Activated CD4-positive, alpha-beta T cell treated with anti-CD3 and anti-CD28 coated beads, Interleukin-2, amount 10 ng/mL, durations not matched to agents 7 days and 5 days (primary cell): ENCODE measurements around the gene MGST3. TPM values are rescaled to one million over a fixed set of nuclear protein-coding genes. Genes with fewer than 3 reads are reported as not detected.
A peak's percentile ranks its signal among the peaks of the same experiment; 100 is the strongest.
"Not testable (repeated sequence)": the region's sequence is repeated elsewhere in the genome, so short reads cannot be mapped to it uniquely, and the experiment has no call there.

Experiments
- CTCF ChIA-PET: fragments of 350-600 bp; sonication (Branson Sonifier 250); formaldehyde crosslinking; loops from one replicate; lab custom pipeline; 2021; ENCODE audit warnings: antibody characterized with exemption; lab: Charles Lee
- POLR2A ChIA-PET: fragments of 350-600 bp; sonication (Branson Sonifier 250); formaldehyde crosslinking; loops from one replicate; lab custom pipeline; 2021; ENCODE audit warnings: antibody characterized with exemption; lab: Charles Lee
- DNase-seq: peaks from one replicate; pipeline ENCODE4 v3.0.0-alpha.2; 2020
- H3K27ac Mint-ChIP-seq: one replicate; pipeline ENCODE4 v1.8.0; 2021; ENCODE audit warnings: mild to moderate bottlenecking, moderate library complexity, mixed read lengths
- H3K27me3 Mint-ChIP-seq: one replicate; pipeline ENCODE4 v1.8.0; 2021; ENCODE audit warnings: mixed read lengths
- H3K36me3 Mint-ChIP-seq: one replicate; pipeline ENCODE4 v1.8.0; 2021; ENCODE audit warnings: low read depth, mixed read lengths
- H3K4me1 Mint-ChIP-seq: one replicate; pipeline ENCODE4 v1.8.0; 2021; ENCODE audit warnings: mixed read lengths
- H3K4me3 Mint-ChIP-seq: one replicate; pipeline ENCODE4 v1.8.0; 2021; ENCODE audit warnings: mild to moderate bottlenecking, moderate library complexity, mixed read lengths
- H3K9me3 Mint-ChIP-seq: one replicate; pipeline ENCODE4 v1.8.0; 2021; ENCODE audit warnings: mixed read lengths
- total RNA-seq, 2 experiments: library from RNA; stranded (reverse); gene quantifications; one replicate each; pipeline ENCODE4 v1.2.3, GENCODE V29; 2021

The MGST3 gene
- total RNA-seq, 2 experiments from 2014 or later = 61.6 to 65.4 TPM

DNA sequence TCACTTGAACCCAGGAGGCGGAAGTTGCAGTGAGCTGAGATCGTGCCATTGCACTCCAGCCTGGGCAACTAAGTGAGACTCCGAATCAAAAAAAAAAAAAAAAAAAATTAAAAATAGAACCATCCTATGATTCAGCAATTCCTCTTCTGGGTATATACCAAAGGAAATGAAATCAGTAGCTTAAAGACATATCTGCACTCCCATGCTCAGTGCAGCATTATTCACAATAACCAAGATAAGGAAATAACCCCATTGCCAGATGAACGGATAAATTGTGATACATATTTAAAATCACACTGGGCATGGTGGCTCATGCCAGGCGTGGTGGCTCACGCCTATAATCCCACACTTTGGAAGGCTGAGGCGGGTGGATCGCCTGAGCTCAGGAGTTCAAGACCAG lies 43.6 kb downstream of the MGST3 start:
- no peak for DNase-seq
- CTCF ChIA-PET = interaction anchor here (0.7 kb wide), 1 partner anchor 1852 kb away, joined by 5 read pairs; no protein-coding TSS in a partner anchor
- Mint-ChIP-seq H3K27ac (no peak overlapping the region), H3K9me3 (no peaks in the 10 kb centered on the region), H3K27me3 (no peaks in the 10 kb centered on the region), H3K4me3 (no peak overlapping the region), H3K36me3 (peaks cover 64% of the 10 kb centered on the region), H3K4me1 (peaks cover 24% of the 10 kb centered on the region)
- POLR2A ChIA-PET = no interaction called here

DNA sequence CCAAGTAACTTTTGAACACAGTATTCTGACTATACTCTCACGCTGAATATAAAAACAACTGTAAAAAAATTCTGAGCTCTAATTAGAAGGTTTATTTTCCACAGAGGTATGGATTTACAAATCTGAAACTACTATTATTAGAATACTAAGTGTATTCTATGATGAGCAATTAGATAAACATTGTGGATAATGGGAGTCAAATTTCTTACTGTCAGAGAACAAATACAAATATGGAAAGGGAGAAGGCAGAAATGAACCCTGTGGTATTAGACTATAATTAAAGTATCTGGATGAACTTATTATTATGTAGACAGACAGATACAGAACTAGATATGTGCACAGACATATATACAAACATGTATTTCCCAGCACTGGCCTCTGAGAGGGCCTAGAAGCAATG lies 44.8 kb downstream of the MGST3 start:
- Mint-ChIP-seq H3K27me3 (no peaks in the 10 kb centered on the region), H3K27ac (no peak overlapping the region), H3K4me1 (peaks cover 25% of the 10 kb centered on the region), H3K36me3 (peaks cover 68% of the 10 kb centered on the region), H3K4me3 (no peak overlapping the region), H3K9me3 (peaks cover 2% of the 10 kb centered on the region)
- no peak for DNase-seq
- ChIA-PET CTCF (no interaction called here), POLR2A (no interaction called here)

DNA sequence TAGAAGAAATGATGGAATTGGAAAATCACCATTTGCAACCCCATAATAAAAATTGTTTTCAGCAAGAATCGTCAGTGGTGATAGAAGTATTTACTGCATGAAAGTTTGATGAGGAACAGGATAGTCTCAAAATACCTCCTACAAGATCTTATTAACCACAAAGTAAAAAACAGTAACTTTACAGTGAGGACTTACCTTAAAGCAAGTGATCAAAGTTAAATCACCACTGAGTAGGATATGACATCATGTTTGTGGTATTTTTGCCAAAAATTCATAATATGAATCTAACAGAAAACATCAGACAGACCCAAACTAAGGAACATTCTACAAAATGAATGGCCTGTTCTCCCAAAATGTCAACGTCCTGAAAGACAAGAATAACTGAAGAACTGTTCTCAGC lies 47.5 kb downstream of the MGST3 start:
- Mint-ChIP-seq H3K36me3 (peaks cover 70% of the 10 kb centered on the region), H3K27me3 (no peaks in the 10 kb centered on the region), H3K4me1 (peaks cover 25% of the 10 kb centered on the region), H3K9me3 (peaks cover 2% of the 10 kb centered on the region), H3K27ac (peak overlapping the region; percentile 46), H3K4me3 (no peak overlapping the region)
- CTCF ChIA-PET = interaction anchor here (1.7 kb wide), 1 partner anchor 26 kb away, joined by 3 read pairs; no protein-coding TSS in a partner anchor
- no peak for DNase-seq
- POLR2A ChIA-PET = no interaction called here

DNA sequence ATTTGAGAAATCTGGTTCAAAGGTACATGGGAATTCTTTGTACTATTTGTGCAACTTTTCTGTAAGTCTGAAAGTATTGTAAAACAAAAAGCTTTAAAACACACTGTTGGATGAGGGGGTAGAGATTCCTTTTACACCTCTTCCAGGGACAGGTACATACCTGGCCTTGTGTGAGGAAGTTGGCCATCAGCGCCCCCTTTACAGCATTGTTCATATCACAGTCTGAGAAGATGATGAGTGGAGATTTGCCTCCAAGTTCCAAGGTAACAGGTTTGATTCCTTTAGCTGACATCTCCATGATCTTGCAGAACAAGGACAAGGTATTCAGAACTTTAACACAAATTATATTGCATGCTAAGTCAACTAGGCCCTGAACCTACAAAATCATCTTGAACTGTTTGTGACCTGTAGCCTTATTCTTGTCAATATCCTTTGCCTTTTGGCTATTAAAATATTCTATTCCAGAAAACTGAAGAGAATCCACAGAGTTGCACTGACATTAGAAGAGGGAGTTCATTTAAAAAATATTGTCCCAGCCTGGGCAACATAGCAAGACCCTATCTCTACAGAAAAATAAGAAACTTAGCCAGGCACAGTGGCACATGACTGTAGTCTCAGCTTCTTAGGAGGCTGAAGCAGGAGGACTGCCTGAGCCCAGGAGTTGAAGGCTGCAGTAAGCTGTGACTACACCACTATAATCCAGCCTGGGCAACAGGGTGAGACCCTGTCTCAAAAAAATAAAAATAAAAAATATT lies 48.4 kb downstream of the MGST3 start:
- DNase-seq = no peak
- ChIA-PET POLR2A (no interaction called here), CTCF (interaction anchor here (1.7 kb wide), 1 partner anchor 27 kb away, joined by 3 read pairs; no protein-coding TSS in a partner anchor)
- Mint-ChIP-seq H3K27ac (no peak overlapping the region), H3K27me3 (no peaks in the 10 kb centered on the region), H3K4me3 (no peak overlapping the region), H3K36me3 (peaks cover 72% of the 10 kb centered on the region), H3K9me3 (peaks cover 2% of the 10 kb centered on the region), H3K4me1 (peaks cover 29% of the 10 kb centered on the region)

DNA sequence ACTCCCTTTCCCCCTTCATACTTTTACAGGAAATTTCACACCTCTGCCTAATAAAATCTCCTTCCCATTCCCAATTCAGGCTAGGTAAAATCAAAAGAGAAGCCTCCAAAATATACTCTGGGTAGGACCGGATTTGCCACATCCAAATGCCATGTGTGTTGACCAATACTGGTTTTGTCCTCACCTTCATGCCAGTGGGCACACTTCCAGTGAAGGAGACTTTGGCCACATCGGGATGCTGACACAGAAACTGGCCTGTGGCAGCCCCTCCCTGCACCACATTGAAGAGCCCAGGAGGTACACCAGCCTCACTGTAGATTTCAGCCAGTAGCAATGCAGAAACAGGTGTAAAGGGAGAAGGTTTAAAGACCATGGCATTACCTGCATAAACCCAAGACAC lies 49.3 kb downstream of the MGST3 start:
- Mint-ChIP-seq H3K9me3 (peaks cover 2% of the 10 kb centered on the region), H3K27me3 (no peaks in the 10 kb centered on the region), H3K4me3 (no peak overlapping the region), H3K27ac (no peak overlapping the region), H3K4me1 (peaks cover 32% of the 10 kb centered on the region), H3K36me3 (peaks cover 72% of the 10 kb centered on the region)
- CTCF ChIA-PET = no interaction called here
- no peak for DNase-seq
- POLR2A ChIA-PET = no interaction called here

DNA sequence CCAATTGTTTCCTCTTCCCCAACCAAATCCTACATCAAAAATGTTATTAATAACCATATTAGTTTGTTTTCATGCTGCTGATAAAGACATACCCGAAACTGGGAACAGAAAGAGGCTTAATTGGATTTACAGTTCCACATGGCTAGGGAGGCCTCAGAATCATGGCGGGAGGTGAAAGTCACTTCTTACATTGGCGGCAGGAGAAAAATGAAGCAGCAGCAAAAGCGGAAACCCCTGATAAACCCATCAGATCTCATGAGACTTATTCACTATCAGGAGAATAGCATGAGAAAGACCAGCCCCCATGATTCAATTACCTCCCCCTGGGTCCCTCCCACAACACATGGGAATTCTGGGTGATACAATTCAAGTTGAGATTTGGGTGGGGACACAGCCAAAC lies 49.7 kb downstream of the MGST3 start:
- H3K27ac Mint-ChIP-seq, H3K27me3 Mint-ChIP-seq, H3K9me3 Mint-ChIP-seq, H3K4me3 Mint-ChIP-seq, CTCF ChIA-PET, DNase-seq, POLR2A ChIA-PET: not testable (repeated sequence)
- Mint-ChIP-seq H3K36me3 (peaks cover 72% of the 10 kb centered on the region), H3K4me1 (peaks cover 32% of the 10 kb centered on the region)

DNA sequence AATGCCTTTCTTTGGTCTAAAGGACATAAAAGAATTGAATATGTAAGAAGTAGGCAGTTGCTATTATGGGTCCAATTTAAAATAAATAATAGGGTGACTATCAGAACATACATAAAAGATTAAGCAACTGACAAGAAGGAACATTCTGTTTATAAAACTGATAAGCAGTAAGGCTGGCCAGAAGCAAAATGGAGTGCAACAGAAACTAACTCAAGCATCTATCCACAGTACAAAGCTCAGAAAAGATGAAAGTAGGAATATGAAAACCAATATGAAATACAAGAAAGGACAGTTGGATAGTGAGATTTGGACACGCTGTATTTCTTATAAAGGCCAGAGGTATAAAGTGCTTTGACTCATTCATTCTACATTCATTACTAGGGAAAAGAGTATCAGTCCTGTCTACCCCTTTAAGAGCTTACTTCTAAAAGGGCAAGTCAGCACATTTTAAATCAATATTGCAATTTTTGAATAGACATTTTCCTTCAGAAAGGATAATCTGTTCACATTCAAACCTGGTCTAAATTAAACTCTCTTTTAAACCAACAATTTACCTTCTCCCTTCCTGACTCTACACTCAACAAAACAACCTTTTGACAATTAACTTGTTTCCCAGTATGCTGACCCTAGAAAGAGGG lies 52.9 kb downstream of the MGST3 start:
- Mint-ChIP-seq H3K9me3 (peaks cover 10% of the 10 kb centered on the region), H3K27ac (no peak overlapping the region), H3K4me3 (no peak overlapping the region), H3K27me3 (no peaks in the 10 kb centered on the region), H3K36me3 (peaks cover 80% of the 10 kb centered on the region), H3K4me1 (peaks cover 36% of the 10 kb centered on the region)
- DNase-seq = no peak
- ChIA-PET CTCF (interaction anchor here (0.7 to 1.3 kb wide), 2 partner anchors 37 to 53 kb away, joined by 3 read pairs; partner anchors contain the start of gene MGST3), POLR2A (no interaction called here)

DNA sequence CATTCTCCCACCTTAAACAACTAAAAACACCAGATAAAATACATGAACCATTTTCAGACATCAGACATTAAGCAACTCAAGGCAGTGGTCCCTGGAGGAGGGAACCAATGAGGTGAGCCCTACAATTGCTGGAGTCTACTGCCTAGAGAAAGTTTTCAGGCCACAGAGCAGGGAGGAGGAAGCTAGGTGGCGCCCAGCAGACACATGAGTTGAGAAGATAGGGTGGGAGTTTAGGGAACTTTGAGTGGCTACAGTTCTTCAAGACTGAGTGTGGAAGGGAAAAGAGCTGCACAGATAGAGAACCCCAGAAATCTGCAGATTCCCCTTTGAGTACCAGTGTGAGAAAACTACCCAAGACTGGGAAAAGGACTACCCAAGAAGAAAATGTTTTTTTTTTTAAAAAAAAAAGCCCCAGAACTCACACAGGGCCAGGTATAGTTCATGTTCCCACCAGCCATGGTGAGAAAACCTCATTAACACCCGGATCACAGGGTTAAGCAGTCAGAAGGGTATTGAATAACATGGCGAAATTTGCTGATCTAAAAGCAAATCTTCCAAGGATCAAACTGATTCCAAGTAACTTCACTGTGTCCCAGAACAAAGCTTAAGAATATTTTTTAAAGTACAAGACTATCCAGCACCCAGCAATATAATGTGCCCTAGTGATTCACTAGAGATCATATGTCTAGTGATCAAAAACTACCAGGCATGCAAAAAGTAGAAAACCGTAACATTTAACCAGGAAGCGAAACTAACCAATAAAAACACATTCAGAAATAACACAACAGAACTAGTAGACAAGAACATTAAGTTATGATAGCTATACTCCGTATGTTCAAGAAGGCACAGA lies 55.3 kb downstream of the MGST3 start:
- Mint-ChIP-seq H3K4me1 (peaks cover 34% of the 10 kb centered on the region), H3K36me3 (peaks cover 72% of the 10 kb centered on the region), H3K27me3 (no peaks in the 10 kb centered on the region), H3K9me3 (peaks cover 8% of the 10 kb centered on the region), H3K4me3 (no peak overlapping the region), H3K27ac (peak overlapping the region; percentile 69)
- CTCF ChIA-PET = interaction anchor here (2.3 kb wide), 1 partner anchor 11 kb away, joined by 8 read pairs; the partner anchor contains the start of gene ALDH9A1
- DNase-seq = no peak
- POLR2A ChIA-PET = no interaction called here

DNA sequence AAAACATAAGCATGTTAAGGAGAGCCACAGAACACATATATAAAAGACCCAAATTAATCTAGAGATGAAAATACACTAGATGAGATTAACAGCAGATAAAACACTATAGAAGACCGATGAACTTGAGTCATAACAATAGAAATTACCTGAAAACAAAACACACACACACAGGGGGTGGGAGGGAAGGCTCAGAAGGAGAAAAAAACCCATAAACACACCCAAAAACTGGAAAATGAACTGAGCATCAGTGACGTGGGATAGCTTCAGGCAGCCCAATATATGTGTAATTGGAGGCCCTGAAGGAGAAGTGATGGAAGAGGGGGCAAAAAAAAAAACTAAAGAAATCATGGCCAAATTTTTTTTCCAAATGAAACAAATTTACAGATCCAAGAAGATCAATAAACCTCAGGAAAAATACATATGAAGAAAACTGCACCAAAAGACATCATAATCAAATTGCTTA lies 56.0 kb downstream of the MGST3 start:
- Mint-ChIP-seq H3K4me3 (no peak overlapping the region), H3K9me3 (peaks cover 8% of the 10 kb centered on the region), H3K27ac (peak overlapping the region; percentile 69), H3K4me1 (peaks cover 40% of the 10 kb centered on the region), H3K27me3 (no peaks in the 10 kb centered on the region), H3K36me3 (peaks cover 73% of the 10 kb centered on the region)
- ChIA-PET POLR2A (no interaction called here), CTCF (interaction anchor here (2.3 kb wide), 1 partner anchor 11 kb away, joined by 8 read pairs; the partner anchor contains the start of gene ALDH9A1)
- DNase-seq = no peak

DNA sequence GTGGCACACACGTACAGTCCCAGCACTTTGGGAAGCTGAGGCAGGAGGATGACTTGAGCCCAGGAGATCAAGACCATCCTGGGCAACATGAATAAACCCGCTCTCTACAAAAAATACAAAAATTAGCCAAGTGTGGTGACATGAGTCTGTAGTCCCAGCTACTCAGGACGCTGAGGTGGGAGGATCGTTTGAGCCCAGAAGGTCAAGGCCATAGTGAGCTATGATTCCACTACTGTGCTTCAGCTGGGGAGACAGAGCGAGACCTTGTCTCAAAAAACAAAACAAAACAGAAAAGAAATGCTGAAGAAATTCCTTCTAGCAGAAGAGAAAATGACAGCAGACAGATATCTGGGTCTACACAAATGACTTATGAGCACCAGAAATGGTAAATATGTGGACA lies 57.0 kb downstream of the MGST3 start:
- DNase-seq = no peak
- H3K4me3 Mint-ChIP-seq = no peak overlapping the region
- peaks cover 45% of the 10 kb centered on the region for H3K4me1 Mint-ChIP-seq
- H3K27me3 Mint-ChIP-seq = no peaks in the 10 kb centered on the region
- peaks cover 69% of the 10 kb centered on the region for H3K36me3 Mint-ChIP-seq
- ChIA-PET POLR2A (no interaction called here), CTCF (no interaction called here)
- H3K9me3 Mint-ChIP-seq = peaks cover 8% of the 10 kb centered on the region
- no peak overlapping the region for H3K27ac Mint-ChIP-seq

DNA sequence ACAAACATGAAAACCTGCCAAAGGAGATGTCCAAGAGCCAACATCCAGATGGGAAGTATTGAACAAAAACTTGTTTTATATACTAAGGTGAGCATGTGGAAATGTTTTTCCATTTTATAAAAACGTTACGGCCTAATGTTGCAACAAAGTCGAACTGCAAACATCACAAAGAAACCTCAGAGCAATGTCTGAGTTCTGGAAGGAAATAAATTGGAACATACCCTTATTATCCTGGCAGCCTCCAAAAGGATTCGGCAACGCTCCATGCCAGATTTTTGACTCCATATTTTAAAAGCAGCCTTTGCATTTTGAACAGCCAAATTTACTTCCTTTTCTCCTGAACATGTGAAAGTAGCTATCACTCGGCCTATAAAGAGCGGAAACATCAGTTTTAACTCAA lies 64.0 kb downstream of the MGST3 start:
- Mint-ChIP-seq H3K9me3 (no peaks in the 10 kb centered on the region), H3K4me3 (no peak overlapping the region), H3K4me1 (peaks cover 52% of the 10 kb centered on the region), H3K27me3 (no peaks in the 10 kb centered on the region), H3K27ac (no peak overlapping the region), H3K36me3 (peaks cover 50% of the 10 kb centered on the region)
- DNase-seq = no peak
- ChIA-PET CTCF (no interaction called here), POLR2A (interaction anchor here (0.7 kb wide), 1 partner anchor 70 kb away, joined by 3 read pairs; no protein-coding TSS in a partner anchor)

DNA sequence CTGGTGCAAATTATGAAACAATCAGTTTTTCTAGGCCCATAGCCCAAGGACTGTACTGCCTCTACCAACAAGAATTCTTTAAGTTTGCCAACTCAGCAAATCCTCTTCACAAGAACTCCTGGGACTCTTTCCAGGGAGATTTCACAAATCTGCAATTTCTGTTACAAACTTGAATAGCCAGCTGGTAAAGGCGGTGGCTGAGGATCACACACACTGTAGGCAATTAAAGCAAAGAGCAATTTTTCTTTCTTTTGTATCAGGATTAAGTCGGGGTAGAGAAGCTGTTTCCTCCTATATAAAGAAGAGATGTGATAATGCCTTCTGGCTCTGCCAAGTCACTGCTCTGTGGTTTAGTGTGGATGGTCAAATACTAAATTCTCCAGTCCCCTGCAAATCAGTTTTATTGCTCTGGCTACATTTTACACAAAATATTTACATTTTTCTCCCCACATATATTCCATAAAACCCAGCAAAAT lies 65.6 kb downstream of the MGST3 start:
- ChIA-PET POLR2A (interaction anchor here (0.6 to 0.7 kb wide), 2 partner anchors 43 to 67 kb away, joined by 3 read pairs; no protein-coding TSS in a partner anchor), CTCF (interaction anchor here (2.2 kb wide), 1 partner anchor 11 kb away, joined by 8 read pairs; no protein-coding TSS in a partner anchor)
- Mint-ChIP-seq H3K36me3 (peaks cover 36% of the 10 kb centered on the region), H3K27ac (peak overlapping the region; percentile 76), H3K4me1 (peaks cover 44% of the 10 kb centered on the region), H3K27me3 (no peaks in the 10 kb centered on the region), H3K4me3 (peak overlapping the region; percentile 98), H3K9me3 (no peaks in the 10 kb centered on the region)
- DNase-seq = no peak
